D721Med (cell line): Measurements from ENCODE around the gene NR2C2AP.

Experiments used
- DNase-seq: peaks from one replicate; pipeline ENCODE4 v3.0.0; 2011; ENCODE audit warnings: low spot score; ENCODE audit not compliant: insufficient read length
- FAIRE-seq: peaks from 2 replicates; lab custom pipeline; 2011; peaks lifted over from hg19 to GRCh38; lab: Jason Lieb, UNC
- CTCF ChIP-seq: IDR thresholded peaks from 2 replicates; pipeline ENCODE4 v1.5.1; 2012; ENCODE audit warnings: mild to moderate bottlenecking, control low read depth; ENCODE audit not compliant: insufficient read depth; ENCODE audit errors: missing control alignments

The NR2C2AP gene

GRCh38 chr19:19203012-19203856 is at the start of gene NR2C2AP:
TSS of gene NR2C2AP (minus strand) at chr19:19203414. CDS start at chr19:19203060, 354 bp downstream.
- DNase-seq (peak; percentile 99), FAIRE-seq (no peak)
- TF ChIP-seq CTCF: no peak

GRCh38 chr19:19250196-19250801 is 47.1 kb upstream of the NR2C2AP start:
- FAIRE-seq: no peak
- TF ChIP-seq CTCF: no peak
- DNase-seq: no peak

GRCh38 chr19:19240476-19240875 is 37.3 kb upstream of the NR2C2AP start:
- FAIRE-seq: no peak
- TF ChIP-seq CTCF: no peak
- no peak for DNase-seq

GRCh38 chr19:19239675-19240074 is 36.5 kb upstream of the NR2C2AP start:
- FAIRE-seq: no peak
- TF ChIP-seq CTCF: no peak
- no peak for DNase-seq

GRCh38 chr19:19238126-19238894 is 35.1 kb upstream of the NR2C2AP start:
- TF ChIP-seq CTCF: no peak
- FAIRE-seq (no peak), DNase-seq (no peak)

- no peak for DNase-seq
- no peak for TF ChIP-seq CTCF
- no peak for FAIRE-seq
Measured at GRCh38 chr19:19236173-19236572, 33.0 kb upstream of the NR2C2AP start.
